GM12878 (cell line): ENCODE results near the gene SSBP3. TPM values are rescaled to one million over a fixed set of nuclear protein-coding genes. Genes with fewer than 3 reads are reported as not detected.

ENCODE experiments used
- ATAC-seq: fragments of 200-7000 bp; cut with Tn5 transposase; 3 replicates; pipeline ENCODE4 v1.9.1; 2020; ENCODE audit warnings: mild to moderate bottlenecking, moderate library complexity
- BruUV-seq: library from RNA; stranded (reverse); fragments of 400-500 nt; replicated peaks from 2 replicates; lab custom pipeline; 2021; lab: Mats Ljungman, UMichigan
- CTCF ChIA-PET: fragments of 300-600 bp; sonication (Branson Sonifier 250); formaldehyde crosslinking; extraction: SDS; loops from one replicate; lab custom pipeline; 2021; ENCODE audit warnings: inconsistent platforms; lab: Yijun Ruan, JAX
- POLR2A ChIA-PET: fragments of 350-600 bp; formaldehyde crosslinking; extraction: SDS; loops from one replicate; lab custom pipeline; 2021; ENCODE audit warnings: inconsistent platforms; lab: Charles Lee
- RAD21 ChIA-PET: fragments of 300-600 bp; sonication (Branson Sonifier 250); formaldehyde crosslinking; loops from one replicate; lab custom pipeline; 2023; ENCODE audit warnings: antibody characterized with exemption; ENCODE audit not compliant: unreplicated experiment; lab: Charles Lee
- SMC1A ChIA-PET: fragments of 300-600 bp; sonication (Branson Sonifier 250); formaldehyde crosslinking; loops from one replicate; lab custom pipeline; 2023; ENCODE audit not compliant: unreplicated experiment, uncharacterized antibody; lab: Charles Lee
- DNase-seq: peaks from one replicate; pipeline ENCODE4 v3.0.0-alpha.2; 2011; ENCODE audit warnings: low read depth, low spot score
- FAIRE-seq: peaks from 3 replicates; lab custom pipeline; 2011; peaks lifted over from hg19 to GRCh38; lab: Jason Lieb, UNC
- H2AFZ ChIP-seq: 2 replicates; pipeline ENCODE4 v1.6.0; 2011; ENCODE audit warnings: low read depth, low read length, control low read depth; ENCODE audit not compliant: control insufficient read depth
- H3K27ac ChIP-seq: 2 replicates; pipeline ENCODE4 v1.5.1; 2011; ENCODE audit warnings: control low read depth; ENCODE audit not compliant: control insufficient read depth, insufficient read depth
- H3K27me3 ChIP-seq, 2 experiments: replicated peaks in 1 of 2; 2 replicates each; pipeline versions ENCODE4 v1.6.0 to v1.6.1; 2011; ENCODE audit warnings: low read length in 1 of 2; ENCODE audit not compliant: control insufficient read depth in 2 of 2, insufficient read depth in 2 of 2
- H3K36me3 ChIP-seq, 2 experiments: 2 replicates each; pipeline ENCODE4 v1.5.1; 2011; ENCODE audit warnings: low read length in 1 of 2; ENCODE audit not compliant: control insufficient read depth in 2 of 2, insufficient read depth in 2 of 2
- H3K4me1 ChIP-seq: 2 replicates; pipeline ENCODE4 v1.6.1; 2011; ENCODE audit warnings: mild to moderate bottlenecking, low read length, moderate library complexity, mixed read lengths; ENCODE audit not compliant: control insufficient read depth, insufficient read depth
- H3K4me2 ChIP-seq: 2 replicates; pipeline ENCODE4 v1.6.0; 2011; ENCODE audit warnings: control low read depth; ENCODE audit not compliant: control insufficient read depth, insufficient read depth
- H3K4me3 ChIP-seq: fragments of 200-600 bp; sonication (generic); 2 replicates; pipeline ENCODE4 v1.5.1; 2016
- H3K79me2 ChIP-seq: 2 replicates; pipeline ENCODE4 v1.6.0; 2011; ENCODE audit warnings: low read length; ENCODE audit not compliant: control insufficient read depth, insufficient read depth
- H3K9ac ChIP-seq: 2 replicates; pipeline ENCODE4 v1.8.0; 2011; ENCODE audit warnings: low read length, control low read depth, mixed read lengths; ENCODE audit not compliant: control insufficient read depth, insufficient read depth
- H3K9me3 ChIP-seq: replicated peaks from 3 replicates; pipeline ENCODE4 v1.5.1; 2011; ENCODE audit warnings: mild to moderate bottlenecking, low read length; ENCODE audit not compliant: control insufficient read depth, insufficient read depth
- H4K20me1 ChIP-seq: 2 replicates; pipeline ENCODE4 v1.6.0; 2011; ENCODE audit not compliant: control insufficient read depth, insufficient read depth
- ATF2 ChIP-seq: IDR thresholded peaks from 2 replicates; pipeline ENCODE4 v1.6.1; 2012; ENCODE audit warnings: low read length, inconsistent platforms
- ATF7 ChIP-seq: fragments of 450-650 bp; IDR thresholded peaks from 2 replicates; pipeline ENCODE4 v1.6.1; 2016; ENCODE audit warnings: low read depth, mild to moderate bottlenecking
- CREM ChIP-seq: IDR thresholded peaks from 2 replicates; pipeline ENCODE4 v1.6.1; 2014; ENCODE audit warnings: antibody characterized with exemption, low read depth
- CUX1 ChIP-seq: IDR thresholded peaks from 2 replicates; pipeline ENCODE4 v1.6.1; 2012; ENCODE audit warnings: improper control_type of control experiment, low read depth, low read length; ENCODE audit not compliant: insufficient replicate concordance
- GABPA ChIP-seq: IDR thresholded peaks from 2 replicates; pipeline ENCODE4 v1.6.1; 2014; ENCODE audit warnings: antibody characterized with exemption, low read depth, mild to moderate bottlenecking, inconsistent platforms
- HDAC2 ChIP-seq: fragments of 200-600 bp; sonication (generic); IDR thresholded peaks from 2 replicates; pipeline ENCODE4 v1.6.1; 2017
- MXI1 ChIP-seq: fragments of 150-350 bp; IDR thresholded peaks from 2 replicates; pipeline ENCODE4 v1.6.1; 2011; ENCODE audit warnings: low read depth, mild to moderate bottlenecking, inconsistent platforms, low read length, improper control_type of control experiment
- POLR2AphosphoS5 ChIP-seq: IDR thresholded peaks from 2 replicates; pipeline ENCODE4 v1.6.1; 2011; ENCODE audit warnings: mild to moderate bottlenecking, low read length, inconsistent platforms
- RELB ChIP-seq: fragments of 450-650 bp; IDR thresholded peaks from 2 replicates; pipeline ENCODE4 v1.6.1; 2017; ENCODE audit warnings: low read depth, mild to moderate bottlenecking, moderate library complexity
- STAT3 ChIP-seq: IDR thresholded peaks from 2 replicates; pipeline ENCODE4 v1.6.1; 2011; ENCODE audit warnings: low read depth, low read length, improper control_type of control experiment
- TCF3 ChIP-seq: IDR thresholded peaks from 2 replicates; pipeline ENCODE4 v1.6.1; 2012; ENCODE audit warnings: low read depth, mild to moderate bottlenecking, low read length, borderline replicate concordance; ENCODE audit not compliant: insufficient read depth
- ZBTB11 ChIP-seq: fragments of 450-650 bp; formaldehyde crosslinking; IDR thresholded peaks from 2 replicates; pipeline ENCODE4 v1.5.0; 2022; ENCODE audit warnings: mild to moderate bottlenecking, missing genetic modification characterization
- ZNF217 ChIP-seq: fragments of 450-650 bp; IDR thresholded peaks from 2 replicates; pipeline ENCODE4 v1.6.1; 2017; ENCODE audit warnings: antibody characterized with exemption, mild to moderate bottlenecking
- ZSCAN29 ChIP-seq: fragments of 450-650 bp; IDR thresholded peaks from 2 replicates; pipeline ENCODE4 v1.6.1; 2017; ENCODE audit warnings: mild to moderate bottlenecking, moderate library complexity
- WGBS: methylation state at CpG from one replicate; pipeline ENCODE4 v1.1.6; 2016; ENCODE audit warnings: low lambda C conversion rate; ENCODE audit not compliant: insufficient replicate concordance, insufficient coverage; ENCODE audit errors: missing lambda C conversion rate; 5-methylcytosine and 5-hydroxymethylcytosine counted together
- in situ Hi-C: fragments of 300-500 bp; cut with MboI; formaldehyde crosslinking; loops from 9 replicates; pipeline ENCODE4 v1.14.3; 2018; ENCODE audit warnings: mixed read lengths
- intact Hi-C: fragments of 100-400 bp; cut with micrococcal nuclease; formaldehyde crosslinking; loops from one replicate; pipeline ENCODE4 v1.14.2; 2022; ENCODE audit not compliant: unreplicated experiment
- polyA plus RNA-seq, 11 experiments: library from polyadenylated mRNA; depleted of rRNA in 4 of 11; unstranded in 6 of 11; stranded (reverse) in 5 of 11; fragments of >200 nt; fragmentation: Nextera tagmentation in 4 of 11; fragmentation: Illumina TruSeq in 1 of 11; extraction: Ambion mirVana in 4 of 11; extraction: Trizol in 1 of 11; gene quantifications; 1 replicate in 1 of 11; 2 replicates in 10 of 11; pipeline versions ENCODE4 v1.2.1 to v1.2.3, GENCODE V29; 2011 to 2016; ENCODE audit warnings: inconsistent platforms in 2 of 11, missing spikeins in 2 of 11, low read depth in 1 of 11
- total RNA-seq, 4 experiments: library from RNA; depleted of rRNA in 3 of 4; stranded (reverse); fragments of >200 nt in 3 of 4; fragmentation: Illumina TruSeq in 1 of 4; extraction: Trizol in 1 of 4; gene quantifications; 2 replicates each; pipeline versions ENCODE4 v1.2.1 to v1.2.3, GENCODE V29; 2013 to 2021

The SSBP3 gene
- total and polyA plus RNA-seq, 10 of the 15 experiments (the other 5 are each of a cell fraction or from before 2014, with no cell fraction given) = 4.1 to 51.7 (median 17.1) TPM

GRCh38 chr1:54265126-54265525, 141.1 kb downstream of the SSBP3 start:
- POLR2A ChIA-PET = no interaction called here
- no TSS peak for BruUV-seq
- no peak overlapping the region for H3K9ac ChIP-seq
- no peak for TF ChIP-seq RELB
- TF ChIP-seq HDAC2 = no peak
- TF ChIP-seq STAT3 = no peak
- no peak for TF ChIP-seq ATF2
- TF ChIP-seq GABPA = no peak
- TF ChIP-seq CUX1 = no peak
- no peak for TF ChIP-seq CREM
- TF ChIP-seq ZBTB11 (CRISPR knock-in tag) = no peak
- TF ChIP-seq ZSCAN29 = no peak
- no peak for TF ChIP-seq MXI1
- no peak for TF ChIP-seq TCF3
- TF ChIP-seq ZNF217 = no peak
- TF ChIP-seq POLR2AphosphoS5 = no peak
- TF ChIP-seq ATF7 = no peak

More at GRCh38 chr1:54265126-54265525, 141.1 kb downstream of the SSBP3 start:
- FAIRE-seq (no peak), ATAC-seq (no peak), DNase-seq (no peak)
- CTCF ChIA-PET = no interaction called here
- Histone ChIP-seq H3K9me3 (no peaks in the 10 kb centered on the region), H4K20me1 (no peaks in the 10 kb centered on the region; the same call in 1 of the 2 replicates), H3K27me3 (no peaks in the 10 kb centered on the region), H2AFZ (no peak overlapping the region), H3K36me3 (peaks cover 0 to 3% of the 10 kb centered on the region in 2 experiments; a peak in 2 of 4 replicates), H3K4me2 (no peak overlapping the region), H3K79me2 (no peaks in the 10 kb centered on the region), H3K27ac (no peak overlapping the region), H3K4me1 (no peaks in the 10 kb centered on the region), H3K4me3 (no peak overlapping the region)
- 83% methylated on average over 8 of the region's 8 CpGs for WGBS
- RAD21 ChIA-PET = no interaction called here
- in situ Hi-C loops (no loop called here), intact Hi-C loops (no loop called here)
- SMC1A ChIA-PET = no interaction called here
